NCI-H446 (cell line): Measurements from ENCODE around the gene MIEN1.
"Not testable (repeated sequence)": the region's sequence is repeated elsewhere in the genome, so short reads cannot be mapped to it uniquely, and the experiment has no call there.

Experiments
- DNase-seq, 2 experiments: peaks; one replicate each; lab custom pipeline; 2025; lab: John Stamatoyannopoulos, UW

The MIEN1 gene

GRCh38 chr17:39716073-39716818 is 14.1 kb downstream of the MIEN1 start:
- DNase-seq, result no peak

GRCh38 chr17:39715375-39716072 is 14.8 kb downstream of the MIEN1 start:
- no peak for DNase-seq

- DNase-seq, result no peak
Observed at GRCh38 chr17:39714234-39714633, 16.1 kb downstream of the MIEN1 start.

GRCh38 chr17:39711851-39712250 is 18.5 kb downstream of the MIEN1 start:
- DNase-seq, result no peak

- not testable (repeated sequence) for DNase-seq
Observed at GRCh38 chr17:39711071-39711470, 19.3 kb downstream of the MIEN1 start.

- no peak for DNase-seq
Observed at GRCh38 chr17:39709998-39710964, 20.1 kb downstream of the MIEN1 start.

- DNase-seq, result no peak
Observed at GRCh38 chr17:39709319-39709997, 20.9 kb downstream of the MIEN1 start.

- no peak for DNase-seq
Observed at GRCh38 chr17:39706921-39707337, 23.4 kb downstream of the MIEN1 start.

GRCh38 chr17:39706383-39706782 is 23.9 kb downstream of the MIEN1 start:
- DNase-seq, result no peak

GRCh38 chr17:39705786-39706348 is 24.5 kb downstream of the MIEN1 start:
- DNase-seq, result no peak

- DNase-seq, result no peak
Observed at GRCh38 chr17:39704821-39705551, 25.3 kb downstream of the MIEN1 start.

GRCh38 chr17:39703913-39704312 is 26.4 kb downstream of the MIEN1 start:
- no peak for DNase-seq

GRCh38 chr17:39702901-39703893 is 27.1 kb downstream of the MIEN1 start:
- no peak for DNase-seq

- DNase-seq, result no peak
Observed at GRCh38 chr17:39701784-39702422, 28.4 kb downstream of the MIEN1 start.

- no peak for DNase-seq
Observed at GRCh38 chr17:39701012-39701783, 29.1 kb downstream of the MIEN1 start.

GRCh38 chr17:39700148-39700987 is 30.0 kb downstream of the MIEN1 start:
- no peak for DNase-seq

GRCh38 chr17:39699818-39700147 is 30.5 kb downstream of the MIEN1 start, which contains the start of gene ERBB2:
ERBB2 (plus strand) TSS chr17:39700064; CDS start chr17:39700239, 175 bp downstream.
- no peak for DNase-seq
